Omental fat pad (tissue), 4 donors: ENCODE results near the gene COPZ1. TPM values are rescaled to one million over a fixed set of nuclear protein-coding genes. Genes with fewer than 3 reads are reported as not detected.

Source experiments
- ATAC-seq: fragments of 150-250 bp; one replicate; pipeline ENCODE4 v1.9.1; 2016; ENCODE audit warnings: mild to moderate bottlenecking, moderate library complexity; ENCODE audit not compliant: low FRiP score
- DNase-seq: peaks from one replicate; pipeline ENCODE4 v3.0.0-alpha.2; 2019; ENCODE audit warnings: low spot score
- total RNA-seq, 4 donors: library from RNA; depleted of rRNA; stranded (reverse); fragments of >200 nt; gene quantifications; one replicate each; pipeline ENCODE4 v1.1.0, GENCODE V29; 2016
- TF ChIP-seq, protein P1 (sequence below), 3 donors: fragments of 450-650 bp; IDR thresholded peaks; one replicate each; pipeline ENCODE4 v1.5.1; 2016 to 2017; ENCODE audit warnings: antibody characterized with exemption in 3 of 3, mild to moderate bottlenecking in 3 of 3, moderate library complexity in 2 of 3

COPZ1 gene
- total RNA-seq, 4 donors from 2014 or later, result 55.5 to 114 (median 81.8) TPM

DNA sequence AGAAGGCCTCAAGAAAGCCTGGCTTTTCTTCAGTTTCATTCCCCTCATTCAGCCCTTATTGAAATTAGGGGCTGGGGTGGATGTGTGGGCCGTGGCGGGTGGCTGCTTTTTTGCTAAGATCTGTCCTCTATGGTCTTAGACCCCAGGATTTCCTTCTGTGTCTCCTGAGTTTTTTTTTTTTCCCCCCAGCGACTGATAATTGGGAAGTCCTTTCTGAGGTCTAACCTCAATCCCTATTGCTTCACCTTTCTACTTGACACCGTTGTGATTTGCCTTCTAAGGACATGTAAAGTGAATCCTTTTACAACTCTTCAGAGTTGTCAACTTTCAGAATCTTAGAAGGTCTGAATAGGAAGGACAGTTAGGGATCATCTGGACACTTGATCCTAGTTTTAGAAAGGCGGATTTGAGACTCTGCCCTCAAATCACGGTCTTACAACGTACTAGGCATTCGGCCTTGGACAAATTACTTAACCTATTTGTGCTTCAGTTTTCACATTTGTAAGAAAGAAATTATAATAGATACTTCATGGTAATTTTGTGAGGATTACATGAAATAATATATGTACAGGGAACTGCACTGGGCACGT, 34.9 kb downstream of the COPZ1 start:
- TF ChIP-seq, protein P1, sequence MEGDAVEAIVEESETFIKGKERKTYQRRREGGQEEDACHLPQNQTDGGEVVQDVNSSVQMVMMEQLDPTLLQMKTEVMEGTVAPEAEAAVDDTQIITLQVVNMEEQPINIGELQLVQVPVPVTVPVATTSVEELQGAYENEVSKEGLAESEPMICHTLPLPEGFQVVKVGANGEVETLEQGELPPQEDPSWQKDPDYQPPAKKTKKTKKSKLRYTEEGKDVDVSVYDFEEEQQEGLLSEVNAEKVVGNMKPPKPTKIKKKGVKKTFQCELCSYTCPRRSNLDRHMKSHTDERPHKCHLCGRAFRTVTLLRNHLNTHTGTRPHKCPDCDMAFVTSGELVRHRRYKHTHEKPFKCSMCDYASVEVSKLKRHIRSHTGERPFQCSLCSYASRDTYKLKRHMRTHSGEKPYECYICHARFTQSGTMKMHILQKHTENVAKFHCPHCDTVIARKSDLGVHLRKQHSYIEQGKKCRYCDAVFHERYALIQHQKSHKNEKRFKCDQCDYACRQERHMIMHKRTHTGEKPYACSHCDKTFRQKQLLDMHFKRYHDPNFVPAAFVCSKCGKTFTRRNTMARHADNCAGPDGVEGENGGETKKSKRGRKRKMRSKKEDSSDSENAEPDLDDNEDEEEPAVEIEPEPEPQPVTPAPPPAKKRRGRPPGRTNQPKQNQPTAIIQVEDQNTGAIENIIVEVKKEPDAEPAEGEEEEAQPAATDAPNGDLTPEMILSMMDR (IDR thresholded peaks at IDR 0.05), result no peak
- no peak for DNase-seq

DNA sequence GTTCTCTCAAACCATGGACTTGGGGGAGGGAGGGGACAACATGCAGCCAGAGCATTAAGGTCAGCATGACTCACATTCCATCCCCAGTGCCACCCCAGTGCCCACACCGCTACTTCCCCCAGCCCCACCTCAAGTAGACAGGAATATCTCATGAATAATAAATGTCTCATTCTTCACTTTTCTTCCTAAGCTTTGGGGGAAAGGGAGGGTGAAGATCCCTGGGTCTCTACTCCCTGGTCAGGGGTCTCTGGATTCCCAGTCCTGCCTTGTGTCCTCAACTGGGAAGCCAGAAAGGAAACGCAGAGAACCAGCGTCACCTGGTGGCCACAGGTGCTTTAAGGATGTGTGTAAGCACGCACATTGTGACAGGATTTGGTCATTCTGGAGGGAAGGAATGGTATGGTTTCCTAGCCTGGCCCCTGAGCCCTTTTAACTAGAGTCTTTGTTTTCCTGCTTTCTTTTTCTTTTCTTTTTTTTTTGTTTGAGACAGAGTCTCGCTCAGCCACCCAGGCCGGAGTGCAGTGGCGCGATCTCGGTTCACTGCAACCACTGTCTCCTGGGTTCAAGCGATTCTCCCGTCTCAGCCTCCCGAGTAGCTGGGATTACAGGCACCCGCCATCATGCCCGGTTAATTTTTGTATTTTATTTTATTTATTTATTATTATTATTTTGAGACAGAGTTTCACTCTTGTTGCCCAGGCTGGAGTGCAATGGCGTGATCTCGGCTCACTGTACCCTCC, 36.0 kb downstream of the COPZ1 start:
- TF ChIP-seq, protein P1 (IDR thresholded peaks at IDR 0.05), result no peak
- ATAC-seq, result no peak
- no peak for DNase-seq

More for the DNA sequence above, 34.9 kb downstream of the COPZ1 start:
- no peak for ATAC-seq

DNA sequence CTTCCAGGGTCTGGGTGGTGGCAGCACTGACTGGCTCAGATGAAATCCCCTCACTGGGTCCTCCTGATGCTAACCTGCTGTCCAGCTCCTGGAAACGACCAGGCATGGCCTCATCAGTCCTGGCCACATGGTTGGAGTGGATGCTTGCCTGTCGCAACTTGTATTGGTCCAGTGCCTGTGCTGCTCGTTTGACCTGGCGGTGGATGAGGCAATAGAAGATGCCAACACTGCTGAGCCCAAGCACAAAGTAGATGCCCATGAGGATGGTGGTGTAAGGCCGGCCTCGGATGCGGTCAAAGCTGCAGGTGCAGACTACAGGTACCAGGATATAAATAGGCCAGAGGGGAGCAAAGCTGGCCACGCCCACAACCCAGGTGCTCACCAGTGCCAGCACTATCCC, 38.1 kb downstream of the COPZ1 start:
- DNase-seq (no peak), ATAC-seq (no peak)
- TF ChIP-seq, protein P1 (IDR thresholded peaks at IDR 0.05), result no peak

DNA sequence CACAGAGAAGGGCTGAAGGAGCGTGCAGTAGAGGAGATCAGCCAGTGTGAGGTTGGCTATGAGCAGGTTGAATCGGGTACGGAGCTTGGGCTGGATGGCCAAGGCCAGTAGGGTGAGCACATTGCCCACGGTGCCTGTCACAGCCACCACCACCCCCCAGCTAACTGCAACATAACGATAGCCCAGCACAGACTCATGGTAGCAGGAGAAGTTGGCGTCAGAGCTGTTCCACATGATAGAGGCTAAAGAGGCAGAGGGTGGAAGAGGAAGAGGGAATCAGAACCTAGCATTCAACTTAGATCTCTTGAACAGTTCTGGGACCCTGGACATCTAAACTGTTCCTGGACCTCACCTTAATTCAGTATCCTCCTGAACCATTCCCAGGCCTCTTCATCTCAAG, 38.7 kb downstream of the COPZ1 start:
- no peak for ATAC-seq
- DNase-seq, result no peak
- TF ChIP-seq, protein P1 (IDR thresholded peaks at IDR 0.05), result no peak

DNA sequence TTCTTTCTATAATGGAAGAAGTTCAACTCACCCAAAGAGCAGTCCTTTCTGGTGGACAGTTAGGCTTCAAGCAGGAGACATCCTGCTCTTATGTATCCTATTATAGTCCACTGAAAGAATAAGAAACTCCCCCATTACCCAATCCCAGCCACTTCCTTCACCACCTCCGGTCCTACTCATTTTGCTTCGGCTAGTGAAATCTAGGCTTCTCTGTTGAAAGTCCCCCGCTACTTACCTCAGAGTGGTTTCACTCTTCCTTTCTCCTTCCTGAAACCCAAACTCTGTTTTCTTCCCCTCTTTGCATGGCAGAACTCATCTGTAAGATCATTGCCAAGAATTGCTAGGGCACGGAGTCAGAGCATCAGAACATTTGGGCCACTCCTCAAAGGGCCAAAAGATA, 39.5 kb downstream of the COPZ1 start, which contains the start of gene GPR84:
GPR84 (minus strand) TSS at position 74 of the 400 bp plus-strand sequence. CDS start 635 bp downstream, outside the sequence.
- ATAC-seq, result no peak
- no peak for DNase-seq
- TF ChIP-seq, protein P1 (IDR thresholded peaks at IDR 0.05), result no peak

DNA sequence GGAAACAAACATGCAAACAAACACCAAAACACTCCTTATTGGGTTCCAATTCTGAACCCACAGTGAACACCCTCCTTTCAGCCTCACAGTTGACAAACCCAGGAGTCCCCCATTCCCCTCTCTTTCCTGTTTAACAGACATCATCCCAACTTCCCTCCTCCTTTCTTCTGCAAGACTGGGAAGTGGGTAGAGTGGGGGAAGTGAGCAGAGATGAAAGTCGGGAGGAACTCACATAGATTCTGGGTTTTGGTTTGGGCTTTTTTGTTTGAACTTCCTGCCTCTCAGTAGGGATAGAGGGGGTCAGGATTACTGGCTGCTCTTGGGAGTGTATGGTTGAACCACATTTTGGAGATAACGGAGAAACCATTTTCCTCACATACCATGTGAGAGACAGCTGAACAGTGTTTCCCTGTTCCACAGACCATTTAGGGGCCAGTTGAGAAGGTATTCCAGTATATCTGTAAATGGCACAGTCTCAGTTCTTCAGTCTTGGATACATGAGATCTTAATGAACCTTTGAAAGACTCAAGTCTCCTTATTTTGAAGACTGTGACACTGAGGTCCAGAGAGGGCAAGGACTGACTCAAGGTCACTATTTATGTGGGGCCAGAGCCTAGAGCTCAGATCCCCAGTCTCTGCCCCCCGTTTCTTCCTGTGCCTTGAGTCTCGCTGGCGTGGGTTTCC, 43.2 kb downstream of the COPZ1 start:
- ATAC-seq, result no peak

More for the DNA sequence above, 43.2 kb downstream of the COPZ1 start:
- TF ChIP-seq, protein P1 (IDR thresholded peaks at IDR 0.05), result no peak
- no peak for DNase-seq
